COLO829 (cell line): ENCODE data around the gene ZNF606.

Experiments
- DNase-seq: peaks from one replicate; pipeline ENCODE4 v3.0.0; 2012; ENCODE audit warnings: low spot score

Gene ZNF606

DNA sequence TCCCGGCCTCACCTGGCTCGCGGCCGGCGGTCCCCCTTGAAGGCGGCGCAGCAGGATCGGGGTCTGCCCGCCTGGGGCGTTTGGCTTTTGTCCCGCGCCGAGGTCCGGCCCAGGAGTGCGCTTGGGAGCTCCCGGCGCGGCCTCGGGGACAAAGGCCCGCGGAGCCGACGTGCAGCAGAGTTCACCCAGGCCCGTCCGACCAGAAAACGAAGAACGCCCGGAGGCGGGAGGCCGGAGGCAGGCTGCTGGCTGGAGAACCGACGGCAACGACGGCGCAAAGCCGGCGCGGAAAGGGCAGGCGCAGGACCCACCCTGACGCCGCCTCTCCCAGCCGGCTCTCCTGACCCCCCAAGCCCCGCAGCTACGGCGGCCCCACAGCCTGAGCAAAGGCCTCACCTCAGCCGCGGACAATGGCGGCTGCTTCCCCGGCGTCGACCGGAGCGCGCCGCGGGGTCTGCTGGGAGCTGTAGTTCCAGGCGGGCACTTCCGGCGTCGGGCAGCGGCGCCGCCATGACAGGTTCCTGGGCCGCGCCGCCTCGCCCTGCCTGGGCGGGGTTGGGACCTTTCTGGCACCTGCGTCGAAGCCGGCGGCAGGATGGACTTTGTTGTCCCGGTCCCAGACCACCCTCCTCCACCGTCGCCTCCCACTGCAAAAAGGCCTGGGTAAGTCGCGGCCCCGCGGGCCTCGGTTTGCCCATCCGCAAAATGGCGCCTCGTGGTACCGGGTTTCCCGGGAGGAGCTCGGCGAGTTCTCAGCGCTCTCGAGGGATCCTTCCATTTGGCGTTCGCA, at the start of gene ZNF606:
TSS of gene ZNF606 (minus strand) at position 437 of the 790 bp plus-strand sequence. CDS start 1,501 bp downstream, outside the sequence.
- DNase-seq = peak; percentile 45

DNA sequence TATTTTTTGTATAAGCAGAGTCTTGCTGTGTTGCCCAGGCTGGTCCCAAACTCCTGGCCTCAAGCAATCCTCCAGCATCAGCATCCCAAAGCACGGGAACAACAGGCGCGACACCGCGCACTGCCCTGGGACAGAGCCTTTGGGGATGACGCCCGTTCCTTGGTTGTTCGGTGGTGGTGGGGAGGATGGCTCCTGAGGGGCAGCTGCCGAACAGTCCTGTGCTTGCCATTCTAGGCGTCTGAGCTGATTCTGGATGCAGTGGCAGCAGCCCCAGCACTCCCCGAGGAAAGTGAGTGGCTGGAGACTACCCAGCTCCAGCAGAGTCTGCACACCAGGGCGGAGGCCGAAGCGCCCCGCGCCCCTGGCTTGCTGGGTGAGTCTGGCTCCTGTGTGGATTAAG, 49.6 kb upstream of the ZNF606 start:
- no peak for DNase-seq

DNA sequence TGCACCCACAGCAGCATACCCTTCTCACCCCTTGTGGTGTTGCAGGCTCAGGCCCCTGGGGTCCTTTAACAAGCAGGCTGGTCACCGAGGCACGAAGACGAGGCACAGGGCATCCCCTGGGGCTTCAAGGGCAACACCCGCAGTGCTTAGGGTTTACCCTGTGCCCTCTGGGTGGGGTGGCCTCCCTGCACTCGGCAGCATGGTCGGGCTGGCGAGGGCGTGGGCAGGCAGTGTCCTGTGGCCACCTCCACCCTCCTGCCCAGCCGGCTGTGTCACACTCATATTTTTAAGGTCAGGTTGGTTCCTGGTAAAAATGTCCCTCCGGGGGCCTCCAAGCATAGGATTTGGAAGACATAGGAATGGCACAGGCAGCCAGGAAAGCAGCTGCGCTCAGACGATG, 45.1 kb upstream of the ZNF606 start:
- no peak for DNase-seq

DNA sequence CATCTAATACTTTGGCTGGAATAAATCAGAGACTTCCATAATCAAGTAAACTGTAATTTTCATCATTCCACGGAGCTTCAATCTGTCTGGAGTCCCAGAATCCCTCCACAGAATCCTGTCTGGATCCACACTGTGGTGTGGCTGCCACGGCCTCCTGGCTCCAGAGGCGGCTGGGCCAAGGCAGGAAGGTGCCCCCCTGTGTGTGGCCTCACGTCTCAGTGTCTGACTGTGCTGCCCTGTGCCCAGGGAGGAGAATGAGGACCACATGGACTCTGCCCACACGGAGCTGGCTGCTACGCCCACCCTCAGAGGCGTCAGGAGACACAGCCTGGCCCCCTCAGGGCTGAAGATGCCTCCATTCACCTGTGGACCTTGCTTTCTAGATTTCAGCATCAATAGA, 44.2 kb upstream of the ZNF606 start:
- no peak for DNase-seq

DNA sequence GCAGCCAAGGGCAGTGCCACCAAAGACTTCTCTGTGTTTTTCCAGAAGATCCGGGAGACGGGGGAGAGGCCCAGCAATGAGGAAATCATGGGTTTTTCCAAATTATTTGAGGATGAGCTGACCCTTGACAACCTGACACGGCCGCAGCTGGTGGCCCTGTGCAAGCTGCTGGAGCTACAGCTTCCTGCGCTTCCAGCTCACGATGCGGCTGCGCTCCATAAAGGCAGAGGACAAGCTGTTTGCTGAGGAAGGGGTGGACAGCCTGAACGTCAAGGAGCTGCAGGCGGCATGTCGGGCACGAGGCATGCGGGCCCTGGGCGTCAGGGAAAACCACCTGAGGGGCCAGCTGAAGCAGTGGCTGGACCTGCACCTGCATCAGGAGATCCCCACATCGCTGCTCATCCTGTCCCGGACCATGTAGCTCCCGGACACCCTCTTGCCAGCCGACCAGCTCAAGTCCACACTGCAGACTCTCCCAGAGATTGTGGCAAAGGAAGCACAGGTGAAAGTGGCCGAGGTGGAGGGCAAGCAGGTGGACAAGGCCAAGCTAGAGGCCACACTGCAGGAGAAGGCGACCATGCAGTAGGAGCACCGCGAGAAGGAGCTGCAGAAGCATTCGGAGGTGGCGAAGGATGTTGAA, 42.9 kb upstream of the ZNF606 start:
- no peak for DNase-seq

DNA sequence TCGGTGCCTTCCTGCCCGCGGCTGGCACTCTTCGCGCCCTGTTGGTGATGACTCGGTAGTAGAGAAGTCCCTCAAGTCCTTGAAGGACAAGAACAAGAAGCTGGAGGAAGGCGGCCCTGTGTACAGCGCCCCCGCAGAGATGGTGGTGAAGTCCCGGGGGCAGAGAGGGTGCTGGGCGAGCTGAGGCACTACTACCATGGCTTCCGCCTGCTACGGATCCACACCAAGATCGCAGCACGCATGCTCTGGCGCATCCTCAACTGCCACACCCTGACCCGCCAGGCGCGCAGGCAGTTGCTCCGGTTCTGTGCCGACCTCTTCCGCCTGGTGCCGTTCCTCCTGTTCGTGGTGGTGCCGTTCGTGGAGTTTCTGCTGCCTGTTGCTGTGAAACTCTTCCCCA, 42.3 kb upstream of the ZNF606 start:
- no peak for DNase-seq

DNA sequence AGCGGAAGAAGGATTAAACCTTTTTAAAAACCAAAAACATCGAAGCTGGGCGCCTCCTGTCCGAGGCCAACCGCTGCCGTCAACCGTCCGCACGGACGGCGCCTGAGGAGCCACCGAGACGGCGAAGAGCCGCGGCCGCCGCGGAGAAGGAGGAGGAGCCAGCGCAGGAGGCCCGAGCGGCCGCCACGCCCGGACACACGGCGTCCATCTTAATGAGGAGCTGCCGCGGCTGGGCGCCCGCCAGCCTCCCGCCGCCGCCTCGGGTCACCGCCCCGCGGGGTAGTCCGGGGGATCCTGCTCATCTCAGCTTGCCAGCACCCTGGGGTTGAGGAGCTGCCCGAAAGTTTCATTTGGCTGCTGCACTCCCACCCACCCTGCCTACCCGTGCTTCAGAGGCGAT, 41.8 kb upstream of the ZNF606 start:
- no peak for DNase-seq

DNA sequence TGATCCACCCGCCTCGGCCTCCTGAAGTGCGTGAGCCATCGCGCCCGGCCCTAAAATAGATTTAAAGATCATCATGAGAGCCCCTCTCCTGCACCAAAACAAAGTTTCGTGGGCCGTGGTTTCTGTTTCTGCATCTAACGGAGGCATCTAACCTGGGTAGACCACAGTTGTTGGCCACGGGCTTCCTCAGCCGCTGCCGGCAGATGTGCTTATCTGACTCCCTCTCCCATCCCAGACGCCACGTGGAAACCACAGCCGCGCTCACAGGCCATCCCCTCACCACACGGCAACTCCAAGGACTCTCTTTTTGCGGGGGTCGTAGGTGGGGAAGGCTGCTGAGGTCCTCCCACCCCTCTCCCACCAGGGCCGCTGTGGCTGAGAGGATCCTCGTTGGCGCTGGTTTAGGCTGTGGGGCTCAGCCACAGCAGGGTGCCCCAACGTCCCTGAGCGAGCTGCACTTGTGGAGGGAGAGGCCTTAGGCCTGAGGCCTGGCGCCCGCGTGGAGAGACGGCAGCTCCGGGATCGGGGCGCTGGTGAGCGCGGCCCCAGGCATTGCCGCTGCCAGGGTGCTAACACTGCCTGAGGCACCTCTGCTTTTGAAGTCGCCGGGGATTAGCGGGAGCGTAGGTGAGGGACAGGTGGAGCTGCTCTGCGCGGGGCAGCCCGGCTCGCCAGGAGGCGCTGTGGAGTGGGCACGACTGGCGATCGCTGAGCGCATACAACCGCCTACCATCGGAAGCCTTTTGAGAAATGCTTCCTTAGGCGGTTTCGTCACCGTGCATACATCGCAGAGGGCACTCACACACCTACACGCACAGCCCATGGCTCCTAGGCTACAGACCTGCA, 40.1 kb upstream of the ZNF606 start:
- DNase-seq = no peak

DNA sequence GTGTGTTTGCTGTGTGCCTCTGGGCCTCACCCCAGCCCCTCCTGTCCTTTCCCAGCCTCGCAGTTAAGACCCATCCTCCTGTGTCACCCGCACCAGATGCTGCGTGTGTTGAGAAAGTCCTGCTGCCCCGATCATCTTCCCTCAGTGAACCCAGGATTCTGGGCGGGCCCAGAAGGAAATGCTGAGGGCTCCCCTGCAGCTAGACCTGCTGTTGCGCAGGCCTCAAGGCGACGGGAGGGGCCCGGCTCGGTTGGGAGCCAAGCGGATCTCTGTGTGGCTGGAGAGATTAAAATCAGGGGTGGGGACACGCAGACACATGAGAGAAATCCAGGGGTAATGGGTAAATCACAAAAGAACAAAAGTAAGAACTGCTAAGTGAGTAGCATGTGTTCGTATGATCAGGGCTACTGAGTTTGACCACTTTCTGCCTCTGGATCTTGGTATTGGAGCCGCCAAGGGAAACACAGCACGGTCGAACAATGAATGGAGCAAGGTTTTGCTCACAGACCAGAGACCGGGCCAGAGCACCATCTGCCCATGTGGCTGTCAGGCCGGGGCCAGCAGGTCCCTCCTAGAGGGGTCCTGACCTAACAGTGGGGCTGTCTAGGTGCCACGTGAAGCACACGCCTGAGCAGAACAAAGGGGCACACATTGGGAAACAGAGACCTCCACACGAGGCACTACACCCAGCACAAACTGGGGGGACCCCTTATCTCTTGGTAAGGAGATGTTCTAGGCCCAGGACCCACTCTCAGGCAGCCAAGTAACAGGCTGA, 38.3 kb upstream of the ZNF606 start:
- no peak for DNase-seq

DNA sequence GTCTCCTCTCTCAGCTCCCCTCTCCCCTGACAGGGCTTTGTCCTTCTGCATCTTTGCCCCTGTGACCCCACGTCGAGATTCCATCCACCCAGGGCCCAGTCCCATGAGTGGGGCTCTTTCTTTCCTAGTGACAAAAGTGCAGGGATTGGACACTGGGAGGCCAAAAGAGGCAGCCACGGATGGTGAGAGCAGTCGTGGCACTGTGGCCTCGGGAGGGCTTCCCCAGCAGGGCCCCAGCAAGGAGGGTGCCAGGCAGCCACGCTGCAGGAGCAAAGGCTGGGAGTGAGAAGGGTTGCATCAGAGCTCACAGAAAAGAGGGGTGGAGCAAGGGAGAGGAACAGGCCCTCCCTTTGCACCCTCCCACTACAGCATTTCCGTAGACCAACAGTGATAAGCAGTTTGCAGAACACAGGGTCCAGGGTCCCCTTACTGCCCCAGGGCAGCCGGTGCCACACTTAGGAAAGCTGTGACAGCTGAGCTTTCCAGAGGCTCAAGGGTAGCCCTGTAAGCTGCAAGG, 36.1 kb upstream of the ZNF606 start:
- no peak for DNase-seq

DNA sequence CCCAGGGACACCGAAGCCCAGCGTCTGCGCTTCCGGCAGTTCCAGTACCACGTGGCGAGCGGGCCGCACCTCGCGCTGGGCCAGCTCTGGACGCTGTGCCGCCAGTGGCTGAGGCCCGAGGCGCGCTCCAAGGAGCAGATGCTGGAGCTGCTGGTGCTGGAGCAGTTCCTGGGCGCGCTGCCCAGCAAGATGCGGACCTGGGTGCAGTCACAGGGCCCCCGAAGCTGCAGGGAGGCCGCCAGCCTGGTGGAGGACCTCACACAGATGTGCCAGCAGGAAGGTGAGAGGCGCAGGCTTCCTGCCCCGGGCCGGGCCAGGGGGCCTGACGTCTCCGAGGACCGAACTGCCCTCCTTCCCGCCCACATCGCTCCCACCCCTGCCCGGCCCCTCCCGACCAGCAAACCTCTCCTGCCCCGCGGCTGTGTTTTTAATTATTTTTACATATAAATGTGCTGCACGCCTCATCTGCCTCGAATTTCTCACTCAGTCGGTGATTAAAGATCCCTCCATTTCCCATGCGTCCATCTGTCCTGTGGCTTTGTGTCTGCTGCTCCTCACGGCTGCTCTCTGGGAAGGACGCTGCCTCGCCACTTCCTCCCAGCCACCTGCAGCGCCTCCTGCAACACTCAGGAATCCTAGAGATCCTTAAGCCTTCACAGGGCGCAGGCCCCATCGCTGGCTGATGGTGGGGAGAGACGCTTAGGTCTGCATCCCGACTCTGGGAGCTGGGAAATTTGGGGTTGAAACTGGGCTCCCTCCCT, 35.5 kb upstream of the ZNF606 start:
- DNase-seq = no peak

DNA sequence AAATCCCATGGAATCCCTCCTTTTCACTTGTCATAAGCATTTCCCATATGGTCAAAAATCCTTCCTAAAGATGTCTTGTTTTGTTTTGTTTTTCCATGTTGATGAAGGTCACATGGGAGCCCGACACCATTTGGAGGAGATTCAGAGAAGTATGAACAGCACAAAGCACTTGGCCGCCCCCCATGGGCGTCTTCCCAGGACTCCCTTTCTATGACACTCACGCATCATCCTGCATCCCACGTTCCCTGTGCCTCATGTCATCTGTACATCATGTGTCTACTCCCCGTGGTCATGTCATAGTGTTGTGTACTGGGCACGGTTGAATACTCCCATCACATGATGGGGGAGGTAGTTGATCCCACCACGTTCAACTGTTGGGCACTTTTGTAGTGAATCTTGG, 33.2 kb upstream of the ZNF606 start:
- DNase-seq = no peak

DNA sequence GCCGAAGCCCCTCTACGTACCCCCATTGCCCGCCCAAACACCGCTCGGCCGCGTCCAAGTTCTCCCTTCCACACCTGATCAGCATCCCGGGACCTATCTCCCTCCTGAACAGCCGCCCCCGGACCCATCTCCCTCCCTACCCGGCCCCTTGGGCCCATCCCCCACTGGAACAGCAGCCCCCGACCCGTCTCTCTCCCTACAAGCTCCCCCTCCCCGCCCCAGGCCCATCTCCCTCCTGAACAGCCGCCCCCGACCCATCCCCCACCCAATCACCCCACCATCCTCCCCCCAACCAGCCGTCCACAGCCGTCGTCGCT, 31.8 kb upstream of the ZNF606 start:
- no peak for DNase-seq

DNA sequence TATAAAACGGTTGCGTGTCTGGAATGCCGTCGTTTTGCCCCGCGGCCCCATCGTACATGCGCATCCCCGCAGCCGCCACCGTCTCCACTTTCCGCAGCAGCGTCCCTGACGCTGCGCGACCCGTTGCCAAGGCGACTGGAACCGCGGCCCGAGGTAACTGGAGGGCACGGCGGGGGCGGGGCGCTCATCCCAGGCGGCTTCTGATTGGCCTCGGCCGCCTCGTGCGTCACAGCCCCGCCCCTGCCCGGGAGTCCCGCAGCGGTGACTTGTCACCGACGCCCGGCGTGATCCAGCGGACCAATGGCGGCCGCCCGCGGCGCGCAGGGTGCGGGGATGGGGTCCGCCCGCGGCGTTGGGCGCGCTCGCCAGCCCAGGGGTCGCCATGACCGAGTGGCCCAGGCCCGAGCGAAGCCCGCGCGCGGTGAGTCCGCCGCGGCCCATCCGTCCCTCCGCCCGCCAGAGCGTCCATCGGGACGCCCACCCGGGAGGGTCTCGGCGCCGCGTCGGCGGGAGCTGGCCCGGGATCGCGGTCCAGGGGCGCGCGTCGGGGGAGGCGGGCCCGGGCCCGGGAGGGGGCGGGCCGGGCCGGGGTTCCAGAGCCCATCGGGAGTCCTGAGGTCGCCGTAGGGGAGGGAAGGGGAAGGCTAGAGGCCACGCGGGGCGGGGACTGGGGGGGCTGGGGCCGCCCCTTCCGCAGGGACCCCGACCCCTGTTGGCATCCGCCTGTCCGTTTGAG, 31.3 kb upstream of the ZNF606 start, which contains the start of gene ZSCAN1:
TSS of gene ZSCAN1 (plus strand) at position 285 of the 736 bp plus-strand sequence. CDS start 3,812 bp downstream, outside the sequence.
- DNase-seq = no peak

DNA sequence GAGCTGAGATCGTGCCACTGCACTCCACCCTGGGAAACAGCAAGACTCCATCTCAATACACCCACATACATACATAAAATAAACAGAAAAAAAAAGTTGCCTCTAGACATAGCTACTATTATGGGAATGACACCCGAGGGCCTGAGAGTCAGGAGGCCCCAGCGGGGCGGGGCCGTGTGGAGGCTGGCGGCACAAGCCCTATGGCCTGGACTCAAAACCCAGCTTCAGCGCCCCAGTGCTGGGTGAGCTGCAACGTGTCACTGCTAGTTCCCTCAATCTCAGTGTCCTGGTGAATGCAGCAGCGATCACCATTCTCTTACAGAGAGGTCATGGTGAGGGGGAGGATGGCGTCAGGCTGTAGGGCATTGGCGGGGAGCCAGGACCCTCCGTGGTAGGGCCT, 22.0 kb upstream of the ZNF606 start:
- DNase-seq = no peak

DNA sequence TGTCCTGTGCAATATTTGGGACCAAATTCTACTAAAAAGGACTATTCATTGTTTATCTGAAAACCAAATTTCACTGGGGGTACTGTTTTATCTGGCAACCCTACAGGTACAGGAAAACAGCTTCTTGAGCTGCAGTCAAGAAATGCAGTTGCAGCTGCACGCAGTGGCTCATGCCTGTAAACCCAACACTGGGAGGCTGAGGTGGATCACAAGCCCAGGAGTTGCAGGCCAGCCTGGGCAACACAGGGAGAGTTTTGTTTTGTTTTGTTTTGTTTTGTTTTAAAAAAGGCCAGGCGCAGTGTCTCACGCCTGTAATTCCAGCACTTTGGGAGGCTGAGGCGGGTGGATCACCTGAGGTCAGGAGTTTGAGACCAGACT, 19.7 kb upstream of the ZNF606 start:
- no peak for DNase-seq

DNA sequence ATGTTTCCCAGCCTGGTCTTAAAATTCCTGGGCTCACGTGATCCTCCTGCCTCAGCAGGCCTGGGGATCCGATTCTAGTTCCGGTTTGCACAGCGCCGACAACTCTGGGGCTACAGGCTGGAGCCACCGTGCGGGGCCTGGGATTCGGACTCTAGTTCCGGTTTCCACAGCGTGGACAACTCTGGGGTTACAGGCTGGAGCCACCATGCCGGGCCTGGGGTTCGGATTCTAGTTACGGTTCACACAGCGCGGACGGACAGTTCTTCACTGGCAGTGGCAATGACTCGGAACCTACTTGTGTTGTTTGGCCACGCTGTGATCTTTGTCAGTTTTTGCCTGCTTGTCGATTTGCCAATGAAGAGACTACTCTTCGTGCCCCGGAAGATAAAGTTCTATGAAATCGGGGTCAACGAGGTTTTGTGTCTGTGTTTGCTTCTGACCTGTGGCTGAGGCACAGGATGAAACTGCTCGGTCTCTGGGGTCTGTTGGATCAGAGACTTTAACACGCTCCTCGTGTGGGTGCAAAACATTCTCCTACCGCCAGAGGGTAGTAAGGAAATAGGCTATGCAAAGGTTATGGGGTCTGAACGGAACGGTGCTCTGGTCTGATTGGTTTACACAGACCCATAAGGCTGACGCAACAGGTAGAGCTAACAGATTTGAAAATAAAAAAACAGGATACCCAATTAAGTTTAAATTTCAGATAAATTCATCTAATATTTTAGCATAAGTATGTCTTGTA, 19.1 kb upstream of the ZNF606 start:
- DNase-seq = peak; percentile 11

DNA sequence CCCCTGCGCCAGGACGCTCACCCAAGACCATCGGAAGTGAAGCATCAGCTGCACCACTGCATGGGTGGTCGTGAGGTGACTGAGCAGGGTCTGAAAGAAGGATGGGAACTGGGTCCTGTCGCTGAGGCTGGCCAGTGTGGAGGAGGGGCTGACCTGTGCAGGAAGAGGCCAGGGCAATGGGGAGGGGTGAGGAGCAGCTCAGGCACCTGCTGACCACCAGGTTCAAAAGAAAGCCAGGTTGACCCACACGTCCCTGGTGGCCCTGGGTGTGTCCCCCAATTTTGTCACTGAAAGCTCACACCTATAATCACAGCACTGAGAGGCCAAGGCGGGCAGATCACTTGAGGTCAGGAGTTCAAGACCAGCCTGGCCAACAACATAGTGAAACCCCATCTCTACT, 17.5 kb upstream of the ZNF606 start:
- no peak for DNase-seq

DNA sequence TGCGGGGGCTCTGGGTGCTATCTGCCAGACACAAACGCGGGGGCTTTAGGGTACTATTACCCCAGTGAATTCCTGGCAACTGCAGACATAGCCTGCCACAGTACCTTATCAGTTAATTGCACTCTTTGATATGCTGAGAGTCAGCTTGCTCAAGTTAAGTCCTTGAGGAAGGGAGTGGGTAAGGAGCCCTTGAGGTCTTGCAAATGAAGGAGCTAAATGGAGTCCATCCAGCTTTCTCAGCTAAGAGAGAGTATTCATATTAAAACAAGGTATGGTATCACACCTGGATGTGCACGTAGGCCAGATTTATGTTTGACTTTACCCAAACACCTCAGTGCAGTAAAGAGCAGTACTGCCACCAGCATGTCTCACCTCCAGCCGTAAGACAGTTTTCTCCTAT, 11.5 kb upstream of the ZNF606 start:
- no peak for DNase-seq

DNA sequence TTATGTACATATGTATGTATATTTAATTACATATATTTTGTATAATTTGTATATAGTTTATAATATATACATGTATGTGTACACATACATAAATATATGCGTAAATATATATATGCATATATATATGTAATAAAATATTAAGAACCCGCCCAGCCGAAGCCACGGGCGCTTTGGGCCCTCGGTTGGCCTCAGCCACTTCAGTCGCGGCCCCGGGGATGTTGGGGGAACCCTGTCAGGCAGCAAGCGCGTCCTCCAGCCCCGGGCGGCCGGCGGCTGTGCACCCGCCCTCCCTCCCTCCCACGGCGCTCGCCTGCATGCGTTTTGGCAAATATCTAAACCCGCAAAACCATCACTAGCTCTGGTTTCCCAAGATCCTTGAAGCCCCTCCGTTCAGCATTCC, 7.9 kb upstream of the ZNF606 start:
- DNase-seq = no peak
